ENCODE measurements around the gene CLDN14.

CLDN14 gene, protein sequence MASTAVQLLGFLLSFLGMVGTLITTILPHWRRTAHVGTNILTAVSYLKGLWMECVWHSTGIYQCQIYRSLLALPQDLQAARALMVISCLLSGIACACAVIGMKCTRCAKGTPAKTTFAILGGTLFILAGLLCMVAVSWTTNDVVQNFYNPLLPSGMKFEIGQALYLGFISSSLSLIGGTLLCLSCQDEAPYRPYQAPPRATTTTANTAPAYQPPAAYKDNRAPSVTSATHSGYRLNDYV

GRCh38 chr21:36479415-36480402 is at the start of gene CLDN14:
TSS of gene CLDN14 (minus strand) at chr21:36480122. CDS start at chr21:36461695, 18,427 bp downstream.
- H3K27me3 ChIP-seq (ENCODE audit: insufficient read depth, poor library complexity, severe bottlenecking) = no peaks in the 10 kb centered on the region
- ATAC-seq (ENCODE audit: low read depth) = no peak

DNA sequence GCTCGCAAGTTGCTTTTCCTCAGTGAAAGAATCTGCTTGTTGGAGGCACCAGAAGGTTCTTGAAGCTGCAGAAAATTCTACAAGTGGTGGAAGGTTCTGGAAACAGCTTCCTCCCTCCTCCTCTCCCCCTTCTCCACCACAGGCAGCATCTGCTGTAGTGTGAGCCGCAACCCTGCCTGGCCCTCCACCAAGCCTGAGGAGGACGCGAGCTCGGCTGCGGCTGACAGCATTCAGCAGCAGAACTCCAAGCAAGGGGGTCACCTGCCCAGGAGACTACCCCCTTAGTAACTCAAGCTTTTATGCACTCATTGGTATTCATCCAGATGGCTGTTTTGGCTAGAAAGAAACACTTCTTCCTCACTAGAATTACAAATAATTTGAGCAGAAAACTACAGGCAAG is 48.8 kb upstream of the CLDN14 start:
- DNase-seq (ENCODE audit: low spot score) (no peak), ATAC-seq (ENCODE audit: low read depth) (no peak)
- Histone ChIP-seq H3K27ac (ENCODE audit: poor library complexity, severe bottlenecking) (no peak overlapping the region), H3K36me3 (ENCODE audit: low read depth) (no peaks in the 10 kb centered on the region), H3K27me3 (ENCODE audit: insufficient read depth, poor library complexity, severe bottlenecking) (no peaks in the 10 kb centered on the region), H3K9me3 (ENCODE audit: severe bottlenecking) (no peaks in the 10 kb centered on the region), H3K4me1 (ENCODE audit: insufficient read depth, poor library complexity, severe bottlenecking) (no peaks in the 10 kb centered on the region), H3K4me3 (ENCODE audit: severe bottlenecking) (no peak overlapping the region)
- no peak for TF ChIP-seq CTCF (IDR thresholded peaks at IDR 0.05; ENCODE audit: poor library complexity, severe bottlenecking)

More at GRCh38 chr21:36479415-36480402, at the start of gene CLDN14:
- Histone ChIP-seq H3K4me1 (ENCODE audit: insufficient read depth, poor library complexity, severe bottlenecking) (peaks cover 10% of the 10 kb centered on the region), H3K9me3 (ENCODE audit: severe bottlenecking) (no peaks in the 10 kb centered on the region), H3K36me3 (ENCODE audit: low read depth) (no peaks in the 10 kb centered on the region; the same call in 1 of the 2 replicates), H3K4me3 (ENCODE audit: severe bottlenecking) (no peak within 1 kb of the TSS), H3K27ac (ENCODE audit: poor library complexity, severe bottlenecking) (peak within 1 kb of the TSS; percentile 94)
- no peak for DNase-seq (ENCODE audit: low spot score)
- TF ChIP-seq CTCF (IDR thresholded peaks at IDR 0.05; ENCODE audit: poor library complexity, severe bottlenecking) = no peak

DNA sequence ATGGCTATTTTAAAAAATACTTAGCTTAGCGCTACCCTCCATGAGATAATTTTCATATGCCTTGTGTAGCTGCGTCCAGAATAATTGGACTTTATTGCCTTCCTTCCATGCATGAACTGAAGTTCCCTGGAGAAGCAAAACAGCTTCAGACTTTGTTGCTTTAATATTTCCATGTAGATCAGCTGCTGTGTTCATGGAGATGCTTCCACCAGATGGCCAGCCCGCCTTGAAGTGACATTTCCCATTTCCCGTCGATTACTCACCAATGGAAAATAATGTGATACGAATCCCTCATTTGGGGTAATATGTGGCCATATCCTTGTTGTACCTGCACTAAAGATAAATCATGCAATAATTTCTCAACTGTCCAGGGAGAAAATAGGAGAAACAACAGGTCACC is 47.4 kb upstream of the CLDN14 start:
- no peaks in the 10 kb centered on the region for H3K9me3 ChIP-seq (ENCODE audit: severe bottlenecking)
- H3K27me3 ChIP-seq (ENCODE audit: insufficient read depth, poor library complexity, severe bottlenecking) = no peaks in the 10 kb centered on the region
- no peak for TF ChIP-seq CTCF (IDR thresholded peaks at IDR 0.05; ENCODE audit: poor library complexity, severe bottlenecking)
- no peaks in the 10 kb centered on the region for H3K4me1 ChIP-seq (ENCODE audit: insufficient read depth, poor library complexity, severe bottlenecking)
- no peak overlapping the region for H3K27ac ChIP-seq (ENCODE audit: poor library complexity, severe bottlenecking)
- H3K36me3 ChIP-seq (ENCODE audit: low read depth) = no peaks in the 10 kb centered on the region
- no peak overlapping the region for H3K4me3 ChIP-seq (ENCODE audit: severe bottlenecking)
- no peak for ATAC-seq (ENCODE audit: low read depth)
- no peak for DNase-seq (ENCODE audit: low spot score)

- Histone ChIP-seq H3K4me1 (ENCODE audit: insufficient read depth, poor library complexity, severe bottlenecking) (no peaks in the 10 kb centered on the region), H3K27ac (ENCODE audit: poor library complexity, severe bottlenecking) (no peak overlapping the region), H3K9me3 (ENCODE audit: severe bottlenecking) (no peaks in the 10 kb centered on the region), H3K27me3 (ENCODE audit: insufficient read depth, poor library complexity, severe bottlenecking) (no peaks in the 10 kb centered on the region), H3K4me3 (ENCODE audit: severe bottlenecking) (no peak overlapping the region), H3K36me3 (ENCODE audit: low read depth) (no peaks in the 10 kb centered on the region)
- TF ChIP-seq CTCF (IDR thresholded peaks at IDR 0.05; ENCODE audit: poor library complexity, severe bottlenecking) = no peak
- ATAC-seq (ENCODE audit: low read depth) (no peak), DNase-seq (ENCODE audit: low spot score) (no peak)
Measured at GRCh38 chr21:36526104-36526503, 46.2 kb upstream of the CLDN14 start.

Measured in RWPE2 (cell line).